ENCODE data around the gene GDNF.
"Not testable (repeated sequence)": the region's sequence is repeated elsewhere in the genome, so short reads cannot be mapped to it uniquely, and the experiment has no call there.

The GDNF gene

GRCh38 chr5:37862907-37863306 lies 23.1 kb upstream of the GDNF start:
- H2AFZ ChIP-seq (ENCODE audit: low read depth, low read length); H3K14ac ChIP-seq (ENCODE audit: low read length in 2 of 2); H3K9me3 ChIP-seq (ENCODE audit: control insufficient read depth, low read length); H3K36me3 ChIP-seq (ENCODE audit: control insufficient read depth in 1 of 2, insufficient read depth in 2 of 2, low read depth in 1 of 2, low read length in 2 of 2); H4K91ac ChIP-seq (ENCODE audit: low read length); H3K27ac ChIP-seq (ENCODE audit: low read length, poor library complexity, severe bottlenecking); H3K4ac ChIP-seq (ENCODE audit: low read depth in 1 of 2, low read length in 2 of 2); H3K4me1 ChIP-seq (ENCODE audit: control insufficient read depth, insufficient read depth, low read depth, low read length); H3K4me3 ChIP-seq (ENCODE audit: insufficient read depth in 1 of 2, low read depth in 1 of 2, low read length in 2 of 2); H2BK120ac ChIP-seq (ENCODE audit: low read depth, low read length); H4K8ac ChIP-seq (ENCODE audit: low read length); H2BK15ac ChIP-seq (ENCODE audit: low read depth, poor library complexity, severe bottlenecking); H2BK5ac ChIP-seq (ENCODE audit: low read depth, low read length, poor library complexity, severe bottlenecking); H2AK5ac ChIP-seq (ENCODE audit: low read length, severe bottlenecking); H3K79me1 ChIP-seq (replicated peaks; ENCODE audit: low read length, poor library complexity, severe bottlenecking); H2BK12ac ChIP-seq (ENCODE audit: low read length in 2 of 2); DNase-seq; H3K18ac ChIP-seq (ENCODE audit: low read depth in 1 of 2, low read length in 2 of 2); H3K9ac ChIP-seq (ENCODE audit: low read length); H3K4me2 ChIP-seq (ENCODE audit: low read length, poor library complexity, severe bottlenecking); H3K23ac ChIP-seq (ENCODE audit: low read length in 2 of 2): not testable (repeated sequence)
- peaks cover 13 to 56% of the 10 kb centered on the region in 2 experiments for H3K27me3 ChIP-seq (ENCODE audit: control insufficient read depth in 1 of 2, insufficient read depth in 1 of 2, low read length in 2 of 2)
- WGBS = no CpG with 5 or more reads among the region's 1 CpG

- no peak overlapping the region for H3K27ac ChIP-seq (ENCODE audit: low read length, poor library complexity, severe bottlenecking)
- H2BK12ac ChIP-seq (ENCODE audit: low read length in 2 of 2) = no peak overlapping the region
- no peak overlapping the region for H3K23ac ChIP-seq (ENCODE audit: low read length in 2 of 2)
- H3K4me2 ChIP-seq (ENCODE audit: low read length, poor library complexity, severe bottlenecking) = no peak overlapping the region
- no peak overlapping the region for H2BK15ac ChIP-seq (ENCODE audit: low read depth, poor library complexity, severe bottlenecking)
- H3K36me3 ChIP-seq (ENCODE audit: control insufficient read depth in 1 of 2, insufficient read depth in 2 of 2, low read depth in 1 of 2, low read length in 2 of 2) = no peaks in the 10 kb centered on the region
- no peak overlapping the region for H2AFZ ChIP-seq (ENCODE audit: low read depth, low read length)
- no peak overlapping the region for H3K4me3 ChIP-seq (ENCODE audit: insufficient read depth in 1 of 2, low read depth in 1 of 2, low read length in 2 of 2)
- H4K91ac ChIP-seq (ENCODE audit: low read length) = no peak overlapping the region
- no peak overlapping the region for H2BK5ac ChIP-seq (ENCODE audit: low read depth, low read length, poor library complexity, severe bottlenecking)
- no peak overlapping the region for H3K9ac ChIP-seq (ENCODE audit: low read length)
- H3K9me3 ChIP-seq (ENCODE audit: control insufficient read depth, low read length) = no peaks in the 10 kb centered on the region
- DNase-seq = no peak
- no peak overlapping the region for H3K18ac ChIP-seq (ENCODE audit: low read depth in 1 of 2, low read length in 2 of 2)
- H3K4ac ChIP-seq (ENCODE audit: low read depth in 1 of 2, low read length in 2 of 2) = no peak overlapping the region
- H2AK5ac ChIP-seq (ENCODE audit: low read length, severe bottlenecking) = no peak overlapping the region
- H3K27me3 ChIP-seq (ENCODE audit: control insufficient read depth in 1 of 2, insufficient read depth in 1 of 2, low read length in 2 of 2) = peaks cover 5 to 79% of the 10 kb centered on the region in 2 experiments
- H3K79me1 ChIP-seq (replicated peaks; ENCODE audit: low read length, poor library complexity, severe bottlenecking) = no peaks in the 10 kb centered on the region
- no peak overlapping the region for H4K8ac ChIP-seq (ENCODE audit: low read length)
- H2BK120ac ChIP-seq (ENCODE audit: low read depth, low read length) = no peak overlapping the region
- WGBS = 76% methylated on average over 3 of the region's 3 CpGs
- no peaks in the 10 kb centered on the region for H3K4me1 ChIP-seq (ENCODE audit: control insufficient read depth, insufficient read depth, low read depth, low read length)
- no peak overlapping the region for H3K14ac ChIP-seq (ENCODE audit: low read length in 2 of 2)
Observed at GRCh38 chr5:37860206-37860605, 20.4 kb upstream of the GDNF start.

GRCh38 chr5:37859805-37860204 lies 20.0 kb upstream of the GDNF start:
- no peak overlapping the region for H3K9ac ChIP-seq (ENCODE audit: low read length)
- no peak overlapping the region for H4K91ac ChIP-seq (ENCODE audit: low read length)
- H3K9me3 ChIP-seq (ENCODE audit: control insufficient read depth, low read length) = peaks cover under 1% of the 10 kb centered on the region
- 79% methylated on average over 2 of the region's 4 CpGs for WGBS
- no peak overlapping the region for H4K8ac ChIP-seq (ENCODE audit: low read length)
- no peaks in the 10 kb centered on the region for H3K4me1 ChIP-seq (ENCODE audit: control insufficient read depth, insufficient read depth, low read depth, low read length)
- no peak overlapping the region for H3K4ac ChIP-seq (ENCODE audit: low read depth in 1 of 2, low read length in 2 of 2)
- no peak overlapping the region for H3K14ac ChIP-seq (ENCODE audit: low read length in 2 of 2)
- no peak overlapping the region for H3K27ac ChIP-seq (ENCODE audit: low read length, poor library complexity, severe bottlenecking)
- H3K4me2 ChIP-seq (ENCODE audit: low read length, poor library complexity, severe bottlenecking) = no peak overlapping the region
- no peak overlapping the region for H2BK15ac ChIP-seq (ENCODE audit: low read depth, poor library complexity, severe bottlenecking)
- H2BK12ac ChIP-seq (ENCODE audit: low read length in 2 of 2) = no peak overlapping the region
- H3K23ac ChIP-seq (ENCODE audit: low read length in 2 of 2) = no peak overlapping the region
- no peak overlapping the region for H2AK5ac ChIP-seq (ENCODE audit: low read length, severe bottlenecking)
- H3K18ac ChIP-seq (ENCODE audit: low read depth in 1 of 2, low read length in 2 of 2) = no peak overlapping the region
- H2BK120ac ChIP-seq (ENCODE audit: low read depth, low read length) = no peak overlapping the region
- DNase-seq = no peak
- no peak overlapping the region for H2BK5ac ChIP-seq (ENCODE audit: low read depth, low read length, poor library complexity, severe bottlenecking)
- H3K4me3 ChIP-seq (ENCODE audit: insufficient read depth in 1 of 2, low read depth in 1 of 2, low read length in 2 of 2) = no peak overlapping the region
- peaks cover 5 to 80% of the 10 kb centered on the region in 2 experiments for H3K27me3 ChIP-seq (ENCODE audit: control insufficient read depth in 1 of 2, insufficient read depth in 1 of 2, low read length in 2 of 2)
- H2AFZ ChIP-seq (ENCODE audit: low read depth, low read length) = no peak overlapping the region
- no peaks in the 10 kb centered on the region for H3K79me1 ChIP-seq (replicated peaks; ENCODE audit: low read length, poor library complexity, severe bottlenecking)
- H3K36me3 ChIP-seq (ENCODE audit: control insufficient read depth in 1 of 2, insufficient read depth in 2 of 2, low read depth in 1 of 2, low read length in 2 of 2) = no peaks in the 10 kb centered on the region

DNA sequence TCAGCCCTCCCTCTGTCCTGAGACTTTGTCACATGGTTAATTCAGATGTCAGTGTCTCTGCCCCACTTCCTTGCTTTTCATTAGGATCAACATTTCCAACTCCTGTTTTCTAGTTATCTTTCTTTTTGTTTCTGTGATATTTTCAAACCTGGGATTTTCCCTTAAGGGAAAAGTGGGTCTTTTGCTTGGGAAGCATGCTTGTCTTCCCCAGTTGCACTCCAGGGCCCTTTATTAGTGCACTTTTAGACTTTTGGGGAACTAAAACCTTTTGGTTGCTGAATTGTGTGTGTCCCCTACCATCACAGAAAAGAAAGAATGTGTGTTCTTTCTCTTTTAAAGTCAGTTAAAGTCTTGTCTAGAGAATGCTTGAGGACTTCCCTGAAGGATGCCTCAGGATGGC lies 18.4 kb upstream of the GDNF start:
- no peaks in the 10 kb centered on the region for H3K36me3 ChIP-seq (ENCODE audit: control insufficient read depth in 1 of 2, insufficient read depth in 2 of 2, low read depth in 1 of 2, low read length in 2 of 2)
- no peak overlapping the region for H2BK15ac ChIP-seq (ENCODE audit: low read depth, poor library complexity, severe bottlenecking)
- no peaks in the 10 kb centered on the region for H3K79me1 ChIP-seq (replicated peaks; ENCODE audit: low read length, poor library complexity, severe bottlenecking)
- H2BK12ac ChIP-seq (ENCODE audit: low read length in 2 of 2) = no peak overlapping the region
- H3K27me3 ChIP-seq (ENCODE audit: control insufficient read depth in 1 of 2, insufficient read depth in 1 of 2, low read length in 2 of 2) = peaks cover 5 to 90% of the 10 kb centered on the region in 2 experiments
- no peak overlapping the region for H4K8ac ChIP-seq (ENCODE audit: low read length)
- H2AK5ac ChIP-seq (ENCODE audit: low read length, severe bottlenecking) = no peak overlapping the region
- peaks cover 6% of the 10 kb centered on the region for H3K9me3 ChIP-seq (ENCODE audit: control insufficient read depth, low read length)
- H2BK120ac ChIP-seq (ENCODE audit: low read depth, low read length) = no peak overlapping the region
- no peak overlapping the region for H2BK5ac ChIP-seq (ENCODE audit: low read depth, low read length, poor library complexity, severe bottlenecking)
- no peak overlapping the region for H2AFZ ChIP-seq (ENCODE audit: low read depth, low read length)
- no peak for DNase-seq
- no peak overlapping the region for H3K27ac ChIP-seq (ENCODE audit: low read length, poor library complexity, severe bottlenecking)
- H3K4ac ChIP-seq (ENCODE audit: low read depth in 1 of 2, low read length in 2 of 2) = no peak overlapping the region
- H4K91ac ChIP-seq (ENCODE audit: low read length) = no peak overlapping the region
- no peak overlapping the region for H3K4me2 ChIP-seq (ENCODE audit: low read length, poor library complexity, severe bottlenecking)
- H3K23ac ChIP-seq (ENCODE audit: low read length in 2 of 2) = no peak overlapping the region
- no peak overlapping the region for H3K9ac ChIP-seq (ENCODE audit: low read length)
- no peaks in the 10 kb centered on the region for H3K4me1 ChIP-seq (ENCODE audit: control insufficient read depth, insufficient read depth, low read depth, low read length)
- H3K4me3 ChIP-seq (ENCODE audit: insufficient read depth in 1 of 2, low read depth in 1 of 2, low read length in 2 of 2) = no peak overlapping the region
- H3K14ac ChIP-seq (ENCODE audit: low read length in 2 of 2) = no peak overlapping the region
- no peak overlapping the region for H3K18ac ChIP-seq (ENCODE audit: low read depth in 1 of 2, low read length in 2 of 2)

All from mesenchymal stem cell (in vitro differentiated cells and primary cell).